ENCODE data around the gene PHAF1.

Gene PHAF1

DNA sequence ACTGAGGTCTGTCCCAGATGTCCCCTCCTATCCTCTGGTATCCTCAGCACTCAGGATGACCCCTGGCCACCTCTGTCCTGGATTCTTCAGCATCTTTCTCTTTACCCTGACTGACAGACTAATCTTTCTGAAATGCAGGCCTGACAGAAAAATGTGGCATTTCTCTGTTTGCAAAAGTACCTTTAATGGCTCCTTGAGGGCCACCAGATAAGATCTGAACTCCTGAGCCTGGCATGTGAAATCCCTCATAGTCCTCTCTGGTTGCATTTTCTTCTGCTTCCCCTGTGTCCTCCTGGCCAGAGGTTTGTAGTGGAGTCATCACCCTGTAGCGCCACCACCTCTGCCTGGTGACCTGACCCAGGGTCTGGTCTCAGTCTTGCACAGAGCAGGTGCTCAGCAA, 87.1 kb downstream of the PHAF1 start:
- no peak for DNase-seq (ENCODE audit: low spot score)

DNA sequence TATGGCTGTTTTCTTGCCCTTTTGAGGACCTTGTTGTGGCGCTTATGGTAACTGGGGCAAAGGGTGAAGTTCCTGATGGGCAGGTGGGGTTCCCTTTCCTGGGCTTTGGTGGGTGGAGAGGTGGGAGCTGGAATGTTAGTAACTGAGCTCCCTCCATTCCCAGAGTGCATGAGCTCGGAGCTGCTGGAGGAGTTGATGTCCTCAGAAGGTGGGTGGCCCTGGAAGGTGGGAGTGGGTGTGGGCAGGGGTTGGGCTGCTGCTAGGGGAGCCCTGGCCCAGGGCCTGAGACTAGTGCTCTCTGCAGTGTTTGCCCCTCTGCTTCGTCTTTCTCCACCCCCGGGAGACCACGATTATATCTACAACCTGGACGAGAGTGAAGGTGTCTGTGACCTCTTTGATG, 88.0 kb downstream of the PHAF1 start:
- DNase-seq (ENCODE audit: low spot score) = no peak

Data from SW480 (cell line).